GM21381 (cell line): ENCODE results near the gene AMER2.
A peak's percentile ranks its signal among the peaks of the same experiment; 100 is the strongest.

Experiments
- ATAC-seq: cut with Tn5 transposase; IDR thresholded peaks from one replicate; pipeline ENCODE4 v1.9.1; 2021; ENCODE audit warnings: mild to moderate bottlenecking, moderate library complexity; ENCODE audit not compliant: unreplicated experiment

Gene AMER2

GRCh38 chr13:25157681-25158080, 14.4 kb downstream of the AMER2 start:
- no peak for ATAC-seq

GRCh38 chr13:25153736-25154135, 18.4 kb downstream of the AMER2 start:
- no peak for ATAC-seq

GRCh38 chr13:25151626-25152195, 20.4 kb downstream of the AMER2 start:
- no peak for ATAC-seq

GRCh38 chr13:25149711-25150110, 22.4 kb downstream of the AMER2 start:
- no peak for ATAC-seq

- no peak for ATAC-seq
These were observed 23.7 kb downstream of the AMER2 start for GRCh38 chr13:25148402-25148771.

GRCh38 chr13:25147638-25148401, 24.3 kb downstream of the AMER2 start:
- ATAC-seq, result no peak

- no peak for ATAC-seq
These were observed 28.4 kb downstream of the AMER2 start for GRCh38 chr13:25143706-25144105.

- ATAC-seq, result no peak
These were observed 31.0 kb downstream of the AMER2 start for GRCh38 chr13:25141042-25141441.

- no peak for ATAC-seq
These were observed 34.3 kb downstream of the AMER2 start for GRCh38 chr13:25137788-25138115.

- ATAC-seq, result no peak
These were observed 35.0 kb downstream of the AMER2 start for GRCh38 chr13:25136880-25137787.

GRCh38 chr13:25135896-25136295, 36.2 kb downstream of the AMER2 start:
- ATAC-seq, result no peak

- no peak for ATAC-seq
These were observed 39.2 kb downstream of the AMER2 start for GRCh38 chr13:25132751-25133390.

- ATAC-seq, result no peak
These were observed 40.1 kb downstream of the AMER2 start for GRCh38 chr13:25131881-25132420.

GRCh38 chr13:25130944-25131343, 41.1 kb downstream of the AMER2 start:
- no peak for ATAC-seq

- ATAC-seq, result no peak
These were observed 53.6 kb downstream of the AMER2 start for GRCh38 chr13:25118378-25118905.

- no peak for ATAC-seq
These were observed 54.8 kb downstream of the AMER2 start for GRCh38 chr13:25117312-25117711.

- no peak for ATAC-seq
These were observed 56.0 kb downstream of the AMER2 start for GRCh38 chr13:25116044-25116443.

GRCh38 chr13:25114220-25114619, 57.9 kb downstream of the AMER2 start:
- ATAC-seq, result peak; percentile 55

- no peak for ATAC-seq
These were observed 59.3 kb downstream of the AMER2 start for GRCh38 chr13:25112695-25113255.
